Measurements from ENCODE around the gene HOXD10. TPM values are rescaled to one million over a fixed set of nuclear protein-coding genes. Genes with fewer than 3 reads are reported as not detected.

The HOXD10 gene
- total RNA-seq, 2 experiments from 2014 or later, result not detected

GRCh38 chr2:176159663-176160250 lies 43.2 kb downstream of the HOXD10 start:
- CTCF ChIA-PET, result no interaction called here
- Mint-ChIP-seq H3K4me3 (peak overlapping the region; percentile 4), H3K27me3 (peaks cover 93% of the 10 kb centered on the region), H3K4me1 (ENCODE audit: low read depth) (peaks cover 32% of the 10 kb centered on the region), H3K36me3 (ENCODE audit: low read depth) (peaks cover 5% of the 10 kb centered on the region), H3K9me3 (no peaks in the 10 kb centered on the region), H3K27ac (no peak overlapping the region)
- TF ChIP-seq, protein P1, sequence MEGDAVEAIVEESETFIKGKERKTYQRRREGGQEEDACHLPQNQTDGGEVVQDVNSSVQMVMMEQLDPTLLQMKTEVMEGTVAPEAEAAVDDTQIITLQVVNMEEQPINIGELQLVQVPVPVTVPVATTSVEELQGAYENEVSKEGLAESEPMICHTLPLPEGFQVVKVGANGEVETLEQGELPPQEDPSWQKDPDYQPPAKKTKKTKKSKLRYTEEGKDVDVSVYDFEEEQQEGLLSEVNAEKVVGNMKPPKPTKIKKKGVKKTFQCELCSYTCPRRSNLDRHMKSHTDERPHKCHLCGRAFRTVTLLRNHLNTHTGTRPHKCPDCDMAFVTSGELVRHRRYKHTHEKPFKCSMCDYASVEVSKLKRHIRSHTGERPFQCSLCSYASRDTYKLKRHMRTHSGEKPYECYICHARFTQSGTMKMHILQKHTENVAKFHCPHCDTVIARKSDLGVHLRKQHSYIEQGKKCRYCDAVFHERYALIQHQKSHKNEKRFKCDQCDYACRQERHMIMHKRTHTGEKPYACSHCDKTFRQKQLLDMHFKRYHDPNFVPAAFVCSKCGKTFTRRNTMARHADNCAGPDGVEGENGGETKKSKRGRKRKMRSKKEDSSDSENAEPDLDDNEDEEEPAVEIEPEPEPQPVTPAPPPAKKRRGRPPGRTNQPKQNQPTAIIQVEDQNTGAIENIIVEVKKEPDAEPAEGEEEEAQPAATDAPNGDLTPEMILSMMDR (IDR thresholded peaks at IDR 0.05), result no peak
- Histone ChIP-seq H3K9me3 (ENCODE audit: control insufficient read depth in 1 of 2, insufficient read depth in 1 of 2, low read length in 2 of 2) (peaks cover 0 to 73% of the 10 kb centered on the region in 2 experiments), H3K36me3 (ENCODE audit: insufficient read depth, low read length) (no peaks in the 10 kb centered on the region), H3K4me1 (ENCODE audit: insufficient read depth, low read length) (peaks cover 27% of the 10 kb centered on the region), H3K4me3 (ENCODE audit: low read length) (no peak overlapping the region), H3K27me3 (ENCODE audit: control insufficient read depth in 1 of 2, insufficient read depth in 2 of 2, low read length in 2 of 2) (peaks cover 80 to 99% of the 10 kb centered on the region in 2 experiments), H3K27ac (ENCODE audit: low read depth in 1 of 2, low read length in 2 of 2) (no peak overlapping the region)
- no peak for DNase-seq
- POLR2A ChIA-PET, result no interaction called here
- ATAC-seq (ENCODE audit: poor library complexity), result no peak
- intact Hi-C loops (cut with DNase I, micrococcal nuclease), result no loop called here

- Histone ChIP-seq H3K36me3 (ENCODE audit: insufficient read depth, low read length) (no peaks in the 10 kb centered on the region), H3K9me3 (ENCODE audit: control insufficient read depth in 1 of 2, insufficient read depth in 1 of 2, low read length in 2 of 2) (peaks cover 0 to 79% of the 10 kb centered on the region in 2 experiments), H3K27me3 (ENCODE audit: control insufficient read depth in 1 of 2, insufficient read depth in 2 of 2, low read length in 2 of 2) (peaks cover 81 to 99% of the 10 kb centered on the region in 2 experiments), H3K4me3 (ENCODE audit: low read length) (no peak overlapping the region), H3K27ac (ENCODE audit: low read depth in 1 of 2, low read length in 2 of 2) (no peak overlapping the region), H3K4me1 (ENCODE audit: insufficient read depth, low read length) (peaks cover 33% of the 10 kb centered on the region)
- intact Hi-C loops (cut with DNase I, micrococcal nuclease), result no loop called here
- TF ChIP-seq, protein P1 (IDR thresholded peaks at IDR 0.05), result no peak
- ChIA-PET CTCF (no interaction called here), POLR2A (no interaction called here)
- Mint-ChIP-seq H3K27me3 (peaks cover 93% of the 10 kb centered on the region), H3K9me3 (no peaks in the 10 kb centered on the region), H3K27ac (no peak overlapping the region), H3K36me3 (ENCODE audit: low read depth) (peaks cover 5% of the 10 kb centered on the region), H3K4me3 (no peak overlapping the region), H3K4me1 (ENCODE audit: low read depth) (peaks cover 32% of the 10 kb centered on the region)
- DNase-seq (no peak), ATAC-seq (ENCODE audit: poor library complexity) (no peak)
Measured at GRCh38 chr2:176160251-176160985, 43.8 kb downstream of the HOXD10 start.

- peaks cover 5% of the 10 kb centered on the region for H3K36me3 Mint-ChIP-seq (ENCODE audit: low read depth)
- H3K27me3 Mint-ChIP-seq, result peaks cover 93% of the 10 kb centered on the region
- peaks cover 86 to 99% of the 10 kb centered on the region in 2 experiments for H3K27me3 ChIP-seq (ENCODE audit: control insufficient read depth in 1 of 2, insufficient read depth in 2 of 2, low read length in 2 of 2)
- H3K27ac Mint-ChIP-seq, result no peak overlapping the region
- peaks cover 0 to 78% of the 10 kb centered on the region in 2 experiments for H3K9me3 ChIP-seq (ENCODE audit: control insufficient read depth in 1 of 2, insufficient read depth in 1 of 2, low read length in 2 of 2)
- H3K4me3 Mint-ChIP-seq, result no peak overlapping the region
- DNase-seq (no peak), ATAC-seq (ENCODE audit: poor library complexity) (no peak)
- ChIA-PET CTCF (no interaction called here), POLR2A (no interaction called here)
- H3K36me3 ChIP-seq (ENCODE audit: insufficient read depth, low read length), result no peaks in the 10 kb centered on the region
- no peak overlapping the region for H3K27ac ChIP-seq (ENCODE audit: low read depth in 1 of 2, low read length in 2 of 2)
- TF ChIP-seq, protein P1 (IDR thresholded peaks at IDR 0.05), result no peak
- peaks cover 32% of the 10 kb centered on the region for H3K4me1 Mint-ChIP-seq (ENCODE audit: low read depth)
- no peak overlapping the region for H3K4me3 ChIP-seq (ENCODE audit: low read length)
- intact Hi-C loops (cut with DNase I, micrococcal nuclease), result no loop called here
- H3K9me3 Mint-ChIP-seq, result no peaks in the 10 kb centered on the region
- peaks cover 35% of the 10 kb centered on the region for H3K4me1 ChIP-seq (ENCODE audit: insufficient read depth, low read length)
Measured at GRCh38 chr2:176160986-176161824, 44.6 kb downstream of the HOXD10 start.
